HG02981 (cell line): ENCODE measurements around the gene TMEM92.
"Not testable (repeated sequence)": the region's sequence is repeated elsewhere in the genome, so short reads cannot be mapped to it uniquely, and the experiment has no call there.

Experiments used
- ATAC-seq: cut with Tn5 transposase; IDR thresholded peaks from one replicate; pipeline ENCODE4 v1.9.1; 2021; ENCODE audit warnings: mild to moderate bottlenecking, moderate library complexity; ENCODE audit not compliant: unreplicated experiment

TMEM92 gene

DNA sequence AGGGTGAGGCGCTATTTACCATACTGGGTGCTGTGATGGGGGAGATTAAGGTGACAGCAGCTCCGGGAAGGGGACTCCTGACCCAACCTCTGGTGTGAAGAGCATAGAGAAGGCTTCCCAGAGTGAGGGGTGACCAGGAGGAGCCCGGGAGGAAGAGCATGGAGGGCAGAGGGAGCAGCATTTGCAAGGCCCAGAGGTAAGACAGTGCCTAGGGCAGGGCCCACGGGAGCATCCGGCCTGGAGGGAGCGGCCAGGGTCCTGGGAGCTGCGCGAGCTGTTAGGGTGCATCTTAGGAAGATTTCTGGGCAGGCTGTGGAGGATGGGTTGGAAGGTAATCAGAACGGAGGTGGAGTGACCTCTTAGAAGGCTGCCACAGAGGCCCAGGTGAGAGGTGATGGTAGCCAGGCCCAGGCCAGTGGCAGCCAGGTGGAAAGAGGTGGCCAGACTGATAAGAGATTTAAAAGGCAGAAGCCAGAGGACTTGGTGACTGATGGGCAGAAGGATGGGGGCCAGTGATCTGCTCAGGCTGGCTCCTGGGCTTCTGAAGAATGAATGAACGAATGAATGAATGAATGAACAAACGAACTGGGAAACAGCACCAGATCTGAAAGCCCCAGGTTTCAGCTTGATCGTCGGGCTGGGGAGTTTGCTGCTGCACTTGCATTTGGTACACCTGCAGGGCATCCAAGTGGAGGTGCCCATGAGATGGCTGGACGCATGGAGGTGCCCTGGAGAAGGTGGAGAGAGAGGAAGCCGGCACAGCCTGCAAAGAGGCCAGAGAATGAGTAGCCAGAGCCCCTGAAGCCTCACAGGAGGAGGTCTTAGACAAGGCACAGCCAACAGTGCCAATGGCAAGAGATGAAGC is 13.0 kb upstream of the TMEM92 start:
- no peak for ATAC-seq

DNA sequence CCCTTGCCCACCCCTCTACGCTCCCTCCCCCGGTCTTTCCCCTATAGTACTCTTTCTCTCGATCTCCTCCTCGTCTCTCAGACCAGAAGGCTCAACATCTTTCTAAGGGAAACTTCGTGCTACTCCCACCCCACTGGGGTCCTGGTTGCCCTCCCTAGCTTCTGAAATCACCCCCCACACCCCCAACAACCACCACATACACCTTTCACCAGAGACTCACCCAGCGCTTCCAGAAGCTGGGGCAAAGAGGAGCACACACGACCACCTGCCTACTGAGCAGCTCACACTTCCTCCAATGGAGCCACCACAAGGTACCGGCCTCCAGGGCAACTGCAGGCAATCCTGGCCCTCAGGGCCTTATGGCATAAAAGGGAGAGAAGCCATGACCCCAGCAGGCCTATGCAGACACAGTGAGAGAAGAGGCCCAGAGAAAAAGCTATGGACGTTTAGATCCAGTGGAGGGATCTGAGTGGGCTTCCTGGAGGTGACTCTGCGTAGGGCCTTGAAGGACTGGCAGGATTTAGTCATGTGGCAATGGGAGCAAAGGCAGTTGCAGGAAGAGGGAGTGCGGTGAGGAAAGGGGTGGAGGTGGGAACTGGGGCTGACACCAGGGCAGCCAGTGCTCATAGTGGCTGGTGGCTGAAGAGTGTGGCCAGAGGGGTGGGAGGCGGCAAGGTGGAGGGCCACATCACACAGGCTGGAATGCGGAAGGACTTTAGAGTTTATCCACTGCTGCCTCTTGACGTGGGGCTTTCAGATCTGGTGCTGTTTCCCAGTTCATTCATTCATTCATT is 12.1 kb upstream of the TMEM92 start:
- ATAC-seq, result no peak

GRCh38 chr17:50263331-50264262 is 10.7 kb upstream of the TMEM92 start:
- ATAC-seq, result no peak

- no peak for ATAC-seq
Observed at GRCh38 chr17:50264263-50265113, 9.8 kb upstream of the TMEM92 start.

- no peak for ATAC-seq
Observed at GRCh38 chr17:50265212-50265611, 9.1 kb upstream of the TMEM92 start.

DNA sequence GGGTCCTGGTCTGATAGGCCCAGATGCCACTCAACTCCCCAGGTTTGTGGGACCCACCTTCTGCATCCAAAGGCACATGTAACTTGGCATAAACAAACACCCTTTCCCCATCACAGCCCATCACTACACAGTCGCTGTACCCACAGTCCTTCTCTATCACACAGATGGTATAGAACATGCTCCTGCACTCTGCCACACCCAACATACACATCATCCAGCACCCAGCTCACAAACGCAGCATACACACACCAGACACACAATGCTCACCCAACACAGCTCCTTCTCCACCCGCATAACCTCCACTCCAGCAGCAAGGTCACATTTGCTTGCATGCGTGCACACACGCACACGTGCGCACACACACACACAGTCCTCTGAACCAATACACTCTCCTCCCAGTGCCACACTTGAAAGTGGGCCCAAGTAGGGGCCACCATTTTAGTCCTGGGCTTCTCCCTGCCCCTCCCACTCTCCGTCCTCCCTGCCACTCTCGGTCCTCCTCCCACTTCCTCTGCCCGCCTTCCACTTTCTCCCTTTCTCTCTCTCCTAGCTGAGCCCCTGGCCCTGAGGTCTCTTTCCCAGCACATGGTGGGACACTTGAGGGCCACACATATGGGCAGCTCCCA is 8.5 kb upstream of the TMEM92 start:
- no peak for ATAC-seq

DNA sequence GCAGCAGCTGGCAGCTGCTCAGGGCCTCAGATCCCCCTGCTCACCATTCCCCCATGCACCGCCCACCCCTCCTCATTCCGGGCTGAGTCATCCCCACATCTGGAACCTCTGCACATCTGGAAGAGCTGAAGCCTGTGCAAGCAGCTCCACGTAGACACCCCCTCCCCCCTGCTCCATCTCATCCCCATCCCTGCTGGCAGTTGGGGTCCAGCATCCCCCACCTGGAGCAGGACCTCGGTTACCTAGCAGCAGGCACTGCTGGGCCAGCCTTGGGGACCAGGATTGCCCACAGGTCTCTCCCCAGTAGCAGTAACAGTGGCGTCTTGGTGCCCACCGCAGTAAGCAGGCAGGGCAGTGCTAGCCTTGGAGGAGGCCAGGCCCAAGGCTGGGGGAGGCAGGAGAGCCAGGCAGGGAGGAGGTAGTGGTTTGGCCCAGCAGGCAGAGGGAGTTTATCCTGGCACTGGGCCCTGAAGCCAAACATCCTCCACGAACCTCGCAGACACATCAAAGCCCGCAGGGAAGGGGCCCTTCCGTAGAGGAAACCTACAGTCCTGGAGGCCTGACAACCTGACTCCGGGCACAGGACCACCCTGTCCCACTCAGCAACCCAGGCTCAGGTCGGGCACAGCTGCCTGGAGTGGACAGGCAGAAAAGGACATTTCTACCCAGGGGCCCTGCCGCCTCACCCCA is 7.7 kb upstream of the TMEM92 start:
- ATAC-seq, result no peak

DNA sequence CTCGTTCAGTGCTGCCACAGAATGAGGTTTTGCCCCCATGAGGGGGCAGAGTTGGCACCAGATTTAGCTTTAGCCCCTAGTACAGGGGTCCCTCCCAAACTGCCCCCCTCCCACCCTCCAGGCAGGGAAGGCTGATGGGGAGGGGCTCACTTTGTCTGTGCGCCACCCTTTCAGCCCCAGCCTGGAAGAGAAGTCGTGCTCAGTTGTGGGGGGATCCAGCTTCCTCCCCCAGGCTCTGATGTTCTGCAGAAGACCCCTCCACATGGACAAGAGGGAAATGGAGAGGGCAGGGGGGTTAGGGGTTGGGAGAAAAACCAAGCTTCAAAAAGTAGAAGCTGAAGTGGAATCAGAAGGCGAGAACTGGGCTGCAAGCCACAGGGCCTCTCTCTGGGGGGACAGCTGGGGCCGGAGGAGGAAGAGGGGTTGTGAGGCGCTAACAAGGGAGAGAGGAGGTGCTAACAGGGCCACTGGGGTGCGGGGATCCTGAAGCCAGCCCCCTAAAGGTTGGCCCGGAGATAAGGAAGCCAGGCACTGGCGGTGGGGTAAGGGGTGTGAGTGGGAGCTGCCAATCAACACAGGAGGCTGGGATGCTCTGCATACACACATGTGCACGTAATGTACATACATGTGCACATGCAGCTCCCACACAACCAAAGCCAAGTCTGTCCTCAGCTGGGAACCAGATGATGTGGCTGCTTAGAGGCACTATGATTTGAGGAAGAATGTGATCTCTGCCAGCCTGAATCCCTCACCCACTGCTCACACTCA is 7.0 kb upstream of the TMEM92 start:
- no peak for ATAC-seq

DNA sequence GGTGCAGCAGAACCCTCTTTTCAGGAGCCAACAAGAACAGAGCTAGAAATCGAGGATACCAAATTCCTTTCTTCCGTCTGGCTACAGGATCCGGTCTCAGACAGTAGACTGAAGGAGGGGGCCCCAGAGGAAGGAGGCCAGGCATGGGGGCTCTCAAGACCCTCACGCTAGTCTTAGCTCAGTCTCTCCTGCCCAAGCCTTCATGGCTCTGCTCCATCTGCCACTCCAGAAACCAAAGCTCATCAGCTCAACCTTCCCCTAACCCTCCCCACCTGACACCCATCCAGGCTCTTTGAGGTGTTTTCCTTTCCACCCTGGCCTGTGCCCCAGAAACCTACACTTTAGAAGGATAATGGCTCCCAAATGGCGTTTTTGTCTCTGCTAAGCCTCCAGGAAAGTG is 6.2 kb upstream of the TMEM92 start:
- ATAC-seq, result no peak

DNA sequence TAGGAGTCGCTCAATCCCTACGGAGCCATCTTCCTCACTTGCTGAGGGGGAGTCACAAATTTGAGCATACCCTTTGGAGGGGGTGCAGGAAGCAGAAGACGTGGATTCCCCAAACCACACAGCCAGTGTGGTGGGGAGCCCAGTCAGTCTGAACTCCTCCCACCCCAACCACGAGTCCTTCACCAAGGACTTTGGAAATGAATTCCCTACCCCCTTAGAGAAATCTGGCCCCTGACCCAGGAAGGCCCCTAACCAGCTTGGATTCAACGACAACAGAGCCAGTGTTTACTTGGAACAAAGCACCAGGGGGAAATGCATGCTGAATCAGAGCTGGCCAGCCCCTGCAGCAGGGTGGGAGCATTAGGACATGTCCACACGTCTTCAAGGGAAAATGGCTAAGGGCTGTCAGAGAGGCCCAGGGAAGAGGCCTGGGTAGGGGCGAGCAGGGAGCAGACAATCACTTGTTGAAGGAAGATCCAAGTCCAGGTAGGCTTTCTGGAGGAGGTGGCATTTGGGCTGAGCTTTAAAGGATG is 5.5 kb upstream of the TMEM92 start:
- no peak for ATAC-seq

GRCh38 chr17:50269477-50270434 is 4.5 kb upstream of the TMEM92 start:
- no peak for ATAC-seq

- no peak for ATAC-seq
Observed at GRCh38 chr17:50270435-50271362, 3.6 kb upstream of the TMEM92 start.

DNA sequence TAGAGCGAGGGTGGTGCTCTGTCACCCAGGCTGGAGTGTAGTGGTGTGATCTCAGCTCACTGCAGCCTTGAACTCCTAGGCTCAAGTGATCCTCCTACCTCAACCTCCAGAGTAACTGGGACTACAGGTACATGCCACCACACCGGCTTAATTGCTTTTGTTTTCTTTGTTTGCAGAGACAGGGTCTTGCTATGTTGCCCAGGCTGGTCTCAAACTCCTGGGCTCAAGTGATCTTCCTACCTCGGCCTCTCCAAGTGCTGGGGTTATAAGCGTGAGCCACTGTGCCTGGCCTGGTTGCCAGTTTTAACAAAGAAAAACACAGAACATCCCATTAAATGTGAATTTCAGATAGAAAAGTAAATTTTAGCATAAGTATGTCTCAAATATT is 2.9 kb upstream of the TMEM92 start:
- not testable (repeated sequence) for ATAC-seq

- no peak for ATAC-seq
Observed at GRCh38 chr17:50272246-50272645, 2.0 kb upstream of the TMEM92 start.

DNA sequence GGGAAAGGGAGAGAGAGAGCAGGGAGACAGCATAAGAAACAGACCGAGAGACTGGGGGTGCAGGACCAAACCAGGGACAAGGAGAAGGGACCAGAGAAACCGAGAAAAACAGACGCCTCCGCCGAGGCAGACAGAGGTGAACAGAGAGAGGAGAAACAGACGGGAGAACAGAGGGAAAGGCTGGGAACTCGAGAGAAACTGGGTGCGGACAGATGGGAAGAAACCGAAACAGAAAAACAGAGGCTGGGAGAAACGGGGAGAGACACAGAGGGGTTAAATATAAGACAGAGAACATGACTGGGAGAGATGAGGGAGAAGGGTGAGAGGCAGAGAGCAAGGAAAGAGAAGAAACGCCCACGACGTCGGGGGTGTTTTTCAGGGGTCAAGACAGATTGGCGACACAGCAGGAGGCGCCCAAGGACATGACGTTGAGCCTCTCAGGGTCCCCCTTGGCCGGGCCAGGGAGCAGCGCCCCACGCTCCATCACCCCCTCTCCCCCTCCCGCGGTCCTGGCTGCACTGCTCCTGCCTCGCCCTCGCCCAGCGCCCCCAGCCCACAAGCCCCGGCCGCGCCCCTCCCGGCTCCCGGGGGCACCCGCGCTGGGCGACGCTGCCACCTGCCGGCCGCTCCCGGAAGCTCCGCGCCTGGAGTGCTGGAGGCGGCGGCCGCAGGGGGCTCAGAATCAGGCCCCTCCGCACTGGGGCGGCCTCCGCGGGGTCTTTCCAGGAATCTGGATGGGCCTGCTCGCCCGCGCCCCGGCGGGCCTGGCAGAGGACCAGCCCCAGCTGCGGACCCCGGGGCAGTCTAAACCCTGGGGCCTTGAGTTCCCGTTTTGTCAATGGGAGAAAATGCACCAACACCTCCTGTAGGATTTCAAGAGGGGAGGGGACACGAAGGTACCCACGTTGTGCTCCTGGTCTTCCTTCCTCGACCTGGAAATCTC is 1.3 kb upstream of the TMEM92 start:
- ATAC-seq, result no peak
